Prostate gland (tissue), 2 donors: ENCODE measurements around the gene LFNG.

Experiments
- POLR2A ChIP-seq: fragments of 450-650 bp; IDR thresholded peaks from one replicate; pipeline ENCODE4 v1.6.1; 2016; ENCODE audit warnings: antibody characterized with exemption, mild to moderate bottlenecking
- TF ChIP-seq, protein P1 (sequence below), 4 experiments: fragments of 200-600 bp in 2 of 4; fragments of 450-650 bp in 2 of 4; sonication (generic) in 2 of 4; IDR thresholded peaks; 1 replicate in 3 of 4; 2 replicates in 1 of 4; pipeline ENCODE4 v1.5.1; 2016 to 2019; ENCODE audit warnings: antibody characterized with exemption in 4 of 4, mild to moderate bottlenecking in 2 of 4, moderate library complexity in 2 of 4

DNA sequence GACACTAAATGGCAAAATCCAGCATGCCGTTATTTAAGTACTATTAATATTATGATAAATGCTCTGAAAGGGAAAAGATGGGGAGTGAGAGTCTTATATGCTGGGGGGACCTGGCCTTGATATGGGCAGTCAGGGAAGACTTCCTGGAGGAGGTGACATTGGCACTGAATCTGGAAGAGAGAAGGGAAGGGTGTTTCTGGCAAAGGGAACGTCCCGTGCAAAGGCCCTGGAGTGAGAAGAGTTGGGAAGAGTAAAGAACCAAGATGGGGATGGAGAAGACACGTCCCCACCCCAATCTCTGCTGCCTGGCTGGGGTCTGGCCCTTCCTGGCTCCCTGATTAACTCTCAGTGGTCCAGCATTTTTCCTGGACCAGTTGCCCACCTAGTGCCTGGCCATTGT is 38.4 kb upstream of the LFNG start:
- TF ChIP-seq, protein P1, sequence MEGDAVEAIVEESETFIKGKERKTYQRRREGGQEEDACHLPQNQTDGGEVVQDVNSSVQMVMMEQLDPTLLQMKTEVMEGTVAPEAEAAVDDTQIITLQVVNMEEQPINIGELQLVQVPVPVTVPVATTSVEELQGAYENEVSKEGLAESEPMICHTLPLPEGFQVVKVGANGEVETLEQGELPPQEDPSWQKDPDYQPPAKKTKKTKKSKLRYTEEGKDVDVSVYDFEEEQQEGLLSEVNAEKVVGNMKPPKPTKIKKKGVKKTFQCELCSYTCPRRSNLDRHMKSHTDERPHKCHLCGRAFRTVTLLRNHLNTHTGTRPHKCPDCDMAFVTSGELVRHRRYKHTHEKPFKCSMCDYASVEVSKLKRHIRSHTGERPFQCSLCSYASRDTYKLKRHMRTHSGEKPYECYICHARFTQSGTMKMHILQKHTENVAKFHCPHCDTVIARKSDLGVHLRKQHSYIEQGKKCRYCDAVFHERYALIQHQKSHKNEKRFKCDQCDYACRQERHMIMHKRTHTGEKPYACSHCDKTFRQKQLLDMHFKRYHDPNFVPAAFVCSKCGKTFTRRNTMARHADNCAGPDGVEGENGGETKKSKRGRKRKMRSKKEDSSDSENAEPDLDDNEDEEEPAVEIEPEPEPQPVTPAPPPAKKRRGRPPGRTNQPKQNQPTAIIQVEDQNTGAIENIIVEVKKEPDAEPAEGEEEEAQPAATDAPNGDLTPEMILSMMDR (IDR thresholded peaks at IDR 0.05): no peak
- TF ChIP-seq POLR2A: no peak
